Kidney (tissue), 22 donors: ENCODE data around the gene TMEM267. TPM values are rescaled to one million over a fixed set of nuclear protein-coding genes. Genes with fewer than 3 reads are reported as not detected.
A peak's percentile ranks its signal among the peaks of the same experiment; 100 is the strongest.

Experiments
- DNase-seq, 5 donors: peaks; one replicate each; pipeline ENCODE4 v3.0.0-alpha.2; 2013 to 2020
- FAIRE-seq: peaks from 2 replicates; lab custom pipeline; 2012; peaks lifted over from hg19 to GRCh38; lab: Jason Lieb, UNC
- H3K27ac ChIP-seq, 2 donors: one replicate each; pipeline ENCODE4 v1.7.0; 2013; ENCODE audit warnings: low read depth in 2 of 2, low read length in 2 of 2, inconsistent platforms in 1 of 2
- H3K27me3 ChIP-seq: one replicate; pipeline ENCODE4 v1.7.1; 2013; ENCODE audit warnings: low read length, inconsistent platforms; ENCODE audit not compliant: control insufficient read depth, insufficient read depth
- H3K36me3 ChIP-seq, 3 donors: one replicate each; pipeline versions ENCODE4 v1.7.0 to v1.7.1; 2013; ENCODE audit warnings: low read length in 3 of 3, control low read depth in 1 of 3, inconsistent platforms in 1 of 3; ENCODE audit not compliant: insufficient read depth in 3 of 3, control insufficient read depth in 2 of 3
- H3K4me1 ChIP-seq, 3 donors: one replicate each; pipeline versions ENCODE4 v1.7.0 to v1.7.1; 2013; ENCODE audit warnings: low read length in 3 of 3, inconsistent platforms in 1 of 3, low read depth in 1 of 3; ENCODE audit not compliant: control insufficient read depth in 2 of 3, insufficient read depth in 2 of 3
- H3K4me3 ChIP-seq, 3 donors: one replicate each; pipeline versions ENCODE4 v1.7.0 to v1.8.1; 2013; ENCODE audit warnings: low read length in 3 of 3, control low read depth in 1 of 3, inconsistent platforms in 1 of 3
- H3K9ac ChIP-seq, 3 donors: one replicate each; pipeline versions ENCODE4 v1.7.0 to v1.7.1; 2013; ENCODE audit warnings: low read length in 3 of 3, control low read depth in 1 of 3, inconsistent platforms in 1 of 3
- H3K9me3 ChIP-seq, 3 donors: one replicate each; pipeline versions ENCODE4 v1.7.0 to v1.7.1; 2013; ENCODE audit warnings: low read length in 3 of 3, control low read depth in 1 of 3, inconsistent platforms in 1 of 3; ENCODE audit not compliant: control insufficient read depth in 2 of 3, insufficient read depth in 1 of 3
- CTCF ChIP-seq: IDR thresholded peaks from 3 replicates; pipeline ENCODE4 v1.5.1; 2012; ENCODE audit warnings: mild to moderate bottlenecking, moderate library complexity, borderline replicate concordance; ENCODE audit not compliant: insufficient read depth; ENCODE audit errors: extremely low read depth
- intact Hi-C: fragments of 100-400 bp; cut with DNase I; formaldehyde crosslinking; loops from one replicate; pipeline ENCODE4 v1.11.1; 2022
- long read RNA-seq, 10 donors: library from polyadenylated mRNA in 1 of 10; unstranded in 1 of 10; transcript quantifications; one replicate each; pipeline ENCODE4 v2.0.0 and lab custom pipeline, GENCODE V29; 2021 to 2026
- polyA plus RNA-seq: library from polyadenylated mRNA; stranded (reverse); fragments of 350-450 nt; fragmentation: Illumina TruSeq; extraction: RNeasy Lipid Tissue Mini Kit (QIAGEN cat#74804); gene quantifications from one replicate; pipeline ENCODE4 v1.2.3, GENCODE V29; 2014; ENCODE audit warnings: low read depth, low replicate concordance; ENCODE audit not compliant: insufficient read depth
- total RNA-seq: library from RNA; stranded (reverse); fragmentation: NEBNext Ultra II Directional; extraction: Animal tissue kit (Norgen Biotek cat#: 25700); gene quantifications from one replicate; pipeline ENCODE4 v1.2.1, GENCODE V29; 2021
- donor health status: control.
- donor health status: control.
- donor health status: control.
- donor health status: control.
- donor health status: control.
- donor health status: DM: yes; HTN: yes; CAD: no.
- donor health status: Normal renal cell carcinoma (clear cell type).

Gene TMEM267
- total RNA-seq (24.1 TPM), polyA plus RNA-seq (7.1 TPM)
- long read RNA-seq, donor 1, partial matches to known transcripts = 0 of 4 reads
- long read RNA-seq, donor 1, other reads (novel, unspliced or antisense) = 0 of 4 reads
- long read RNA-seq, donor 2, transcript TMEM267-201 (3 exons, 2,338 nt) = major isoform, 6 of 8 reads
- long read RNA-seq, donor 2, partial matches to known transcripts = 0 of 8 reads
- long read RNA-seq, donor 2, other reads (novel, unspliced or antisense) = 0 of 8 reads
- long read RNA-seq, donor 3, transcript TMEM267-201 (3 exons, 2,338 nt) = major isoform, 11 of 11 reads
- long read RNA-seq, donor 3, partial matches to known transcripts = 0 of 11 reads
- long read RNA-seq, donor 3, other reads (novel, unspliced or antisense) = 0 of 11 reads
- long read RNA-seq, donor 4, transcript TMEM267-201 (3 exons, 2,338 nt) = major isoform, 6 of 6 reads
- long read RNA-seq, donor 4, partial matches to known transcripts = 0 of 6 reads
- long read RNA-seq, donor 4, other reads (novel, unspliced or antisense) = 0 of 6 reads
- long read RNA-seq, donor 5 = 0 reads
- long read RNA-seq, donor 6, transcript TMEM267-201 (3 exons, 2,338 nt) = major isoform, 8 of 8 reads
- long read RNA-seq, donor 6, partial matches to known transcripts = 0 of 8 reads
- long read RNA-seq, donor 6, other reads (novel, unspliced or antisense) = 0 of 8 reads
- long read RNA-seq, donor 7, transcript TMEM267-201 (3 exons, 2,338 nt) = major isoform, 10 of 37 reads
- long read RNA-seq, donor 7, partial matches to known transcripts = 8 of 37 reads
- long read RNA-seq, donor 7, other reads (novel, unspliced or antisense) = 17 of 37 reads
- long read RNA-seq, donor 8, partial matches to known transcripts = 0 of 2 reads
- long read RNA-seq, donor 8, other reads (novel, unspliced or antisense) = 0 of 2 reads
- long read RNA-seq, donor 9, partial matches to known transcripts = 0 of 2 reads
- long read RNA-seq, donor 9, other reads (novel, unspliced or antisense) = 0 of 2 reads
- long read RNA-seq, donor 10, partial matches to known transcripts = 0 of 2 reads
- long read RNA-seq, donor 10, other reads (novel, unspliced or antisense) = 0 of 2 reads

GRCh38 chr5:43483298-43484105 lies at the start of gene TMEM267:
Gene TMEM267, minus strand, starts transcription at chr5:43483865. Its CDS starts 29,896 bp downstream, at chr5:43453969.
- Histone ChIP-seq H3K27ac (peak within 1 kb of the TSS; percentile 97 to 99), H3K9ac (peak within 1 kb of the TSS; percentile 91 to 98 (median 95)), H3K27me3 (no peaks in the 10 kb centered on the region), H3K4me3 (peak within 1 kb of the TSS; percentile 89 to 95 (median 91)), H3K9me3 (no peaks in the 10 kb centered on the region), H3K4me1 (peaks cover 0 to 8% (median 6%) of the 10 kb centered on the region in 3 donors), H3K36me3 (no peaks in the 10 kb centered on the region)
- no peak for TF ChIP-seq CTCF
- no peak for FAIRE-seq
- intact Hi-C loops = no loop called here
- peak; percentile 93 to 98 (median 97) for DNase-seq

- Histone ChIP-seq H3K4me3 (no peak overlapping the region), H3K4me1 (no peaks in the 10 kb centered on the region), H3K36me3 (peaks cover 7 to 57% (median 30%) of the 10 kb centered on the region in 3 donors), H3K9me3 (no peaks in the 10 kb centered on the region), H3K27ac (no peak overlapping the region), H3K9ac (no peak overlapping the region), H3K27me3 (no peaks in the 10 kb centered on the region)
- FAIRE-seq (no peak), DNase-seq (no peak)
- intact Hi-C loops = no loop called here
- no peak for TF ChIP-seq CTCF
Measured at GRCh38 chr5:43530648-43531047, 47.0 kb upstream of the TMEM267 start.

- no peak for TF ChIP-seq CTCF
- no peaks in the 10 kb centered on the region for H3K27me3 ChIP-seq
- intact Hi-C loops = no loop called here
- FAIRE-seq (no peak), DNase-seq (no peak)
- H3K27ac ChIP-seq = no peak overlapping the region
- no peaks in the 10 kb centered on the region for H3K9me3 ChIP-seq
- H3K9ac ChIP-seq = no peak overlapping the region
- no peaks in the 10 kb centered on the region for H3K4me1 ChIP-seq
- H3K36me3 ChIP-seq = peaks cover 0 to 13% (median 12%) of the 10 kb centered on the region in 3 donors
- no peak overlapping the region for H3K4me3 ChIP-seq
Measured at GRCh38 chr5:43523662-43524072, 40.0 kb upstream of the TMEM267 start.
